Esophagus squamous epithelium (tissue), 4 donors: Measurements from ENCODE around the gene GSK3B.

Experiments
- CTCF ChIP-seq, 6 experiments: fragments of 450-650 bp in 4 of 6; fragments of 200-600 bp in 2 of 6; sonication (generic) in 2 of 6; IDR thresholded peaks; one replicate each; pipeline ENCODE4 v1.5.1; 2016 to 2019; ENCODE audit warnings: antibody characterized with exemption in 6 of 6, mild to moderate bottlenecking in 4 of 6, moderate library complexity in 4 of 6
- POLR2A ChIP-seq, 4 donors: fragments of 450-650 bp; IDR thresholded peaks; one replicate each; pipeline ENCODE4 v1.6.1; 2017; ENCODE audit warnings: antibody characterized with exemption in 4 of 4, mild to moderate bottlenecking in 4 of 4, moderate library complexity in 3 of 4

- no peak for TF ChIP-seq CTCF (IDR thresholded peaks at IDR 0.05)
- no peak for TF ChIP-seq POLR2A (IDR thresholded peaks at IDR 0.05)
Observed at GRCh38 chr3:119817583-119818363, 276.5 kb downstream of the GSK3B start.
